GM23338 (cell line): ENCODE results near the gene TLE3. TPM values are rescaled to one million over a fixed set of nuclear protein-coding genes. Genes with fewer than 3 reads are reported as not detected.

Source experiments
- ATAC-seq: fragments of 200-7000 bp; cut with Tn5 transposase; 3 replicates; pipeline ENCODE4 v1.9.1; 2020
- DNase-seq: peaks from one replicate; pipeline ENCODE4 v3.0.0-alpha.2; 2015; ENCODE audit warnings: low spot score
- H2AFZ ChIP-seq: fragments of 200-600 bp; sonication (generic); 2 replicates; pipeline ENCODE4 v1.8.0; 2016; ENCODE audit warnings: antibody characterized with exemption, mild to moderate bottlenecking, moderate library complexity
- H3F3A ChIP-seq: fragments of 200-600 bp; sonication (generic); replicated peaks from 2 replicates; pipeline ENCODE4 v1.8.0; 2017; ENCODE audit warnings: antibody characterized with exemption, mixed run types, low read depth
- H3K27ac ChIP-seq: fragments of 200-600 bp; sonication (generic); 2 replicates; pipeline ENCODE4 v1.6.1; 2016; ENCODE audit warnings: low read depth
- H3K27me3 ChIP-seq: fragments of 200-600 bp; sonication (generic); 2 replicates; pipeline ENCODE4 v1.8.0; 2016; ENCODE audit warnings: mild to moderate bottlenecking, mixed run types, moderate library complexity; ENCODE audit not compliant: insufficient read depth
- H3K36me3 ChIP-seq: fragments of 200-600 bp; sonication (generic); 2 replicates; pipeline ENCODE4 v1.8.0; 2016; ENCODE audit warnings: mild to moderate bottlenecking; ENCODE audit not compliant: insufficient read depth
- H3K4me1 ChIP-seq: fragments of 200-600 bp; sonication (generic); 2 replicates; pipeline ENCODE4 v1.8.0; 2016; ENCODE audit warnings: mild to moderate bottlenecking, moderate library complexity; ENCODE audit not compliant: insufficient read depth
- H3K4me2 ChIP-seq: fragments of 200-600 bp; sonication (generic); 2 replicates; pipeline ENCODE4 v1.7.1; 2017; ENCODE audit warnings: mixed run types
- H3K4me3 ChIP-seq: fragments of 200-600 bp; sonication (generic); 2 replicates; pipeline ENCODE4 v1.6.1; 2016; ENCODE audit warnings: mixed run types
- H3K79me2 ChIP-seq: fragments of 200-600 bp; sonication (generic); replicated peaks from 2 replicates; pipeline ENCODE4 v1.8.0; 2017; ENCODE audit warnings: mild to moderate bottlenecking; ENCODE audit not compliant: insufficient read depth
- H3K9me2 ChIP-seq: fragments of 200-600 bp; sonication (generic); 2 replicates; pipeline ENCODE4 v1.8.0; 2017; ENCODE audit not compliant: insufficient read depth
- H4K20me1 ChIP-seq: fragments of 200-600 bp; sonication (generic); replicated peaks from 2 replicates; pipeline ENCODE4 v1.8.0; 2017; ENCODE audit warnings: mild to moderate bottlenecking; ENCODE audit not compliant: insufficient read depth
- H3K27ac Mint-ChIP-seq: 2 replicates; pipeline ENCODE4 v1.8.0; 2020; ENCODE audit warnings: inconsistent platforms, mild to moderate bottlenecking, moderate library complexity, mixed read lengths
- H3K27me3 Mint-ChIP-seq: 3 replicates; pipeline ENCODE4 v1.8.0; 2022; ENCODE audit warnings: low read depth, mild to moderate bottlenecking, moderate library complexity, mixed read lengths, inconsistent platforms; ENCODE audit not compliant: insufficient read depth, poor library complexity
- H3K36me3 Mint-ChIP-seq: 3 replicates; pipeline ENCODE4 v1.8.0; 2021; ENCODE audit warnings: low read depth, mild to moderate bottlenecking, inconsistent platforms, moderate library complexity, mixed read lengths
- H3K4me1 Mint-ChIP-seq: 3 replicates; pipeline ENCODE4 v1.8.0; 2020; ENCODE audit warnings: mild to moderate bottlenecking, inconsistent platforms, mixed read lengths
- H3K4me3 Mint-ChIP-seq: 3 replicates; pipeline ENCODE4 v1.8.0; 2021; ENCODE audit warnings: moderate library complexity, mild to moderate bottlenecking, inconsistent platforms, mixed read lengths
- H3K9me3 Mint-ChIP-seq: 3 replicates; pipeline ENCODE4 v1.8.0; 2020; ENCODE audit warnings: moderate library complexity, mild to moderate bottlenecking, inconsistent platforms, mixed read lengths
- CREB1 ChIP-seq: fragments of 250-450 bp; sonication (Bioruptor Pico); IDR thresholded peaks from 2 replicates; pipeline ENCODE4 v1.5.0; 2020; ENCODE audit warnings: low read depth, mild to moderate bottlenecking, moderate library complexity
- EZH2 ChIP-seq: fragments of 200-600 bp; sonication (generic); IDR thresholded peaks from one replicate; pipeline ENCODE4 v1.8.0; 2017; ENCODE audit warnings: antibody characterized with exemption, mild to moderate bottlenecking, low read depth; ENCODE audit not compliant: unreplicated experiment
- EZH2phosphoT487 ChIP-seq: fragments of 200-600 bp; sonication (generic); IDR thresholded peaks from one replicate; pipeline ENCODE4 v1.8.1; 2018; ENCODE audit warnings: antibody characterized with exemption; ENCODE audit not compliant: unreplicated experiment
- JUNB ChIP-seq: IDR thresholded peaks from one replicate; pipeline ENCODE4 v1.6.1; 2016; ENCODE audit warnings: antibody characterized with exemption; ENCODE audit not compliant: unreplicated experiment
- NANOG ChIP-seq: IDR thresholded peaks from 2 replicates; pipeline ENCODE4 v1.6.1; 2016; ENCODE audit warnings: antibody characterized with exemption, borderline replicate concordance
- POLR2AphosphoS5 ChIP-seq: IDR thresholded peaks from 2 replicates; pipeline ENCODE4 v1.6.1; 2016; ENCODE audit warnings: antibody characterized with exemption, low read depth
- STAT1 ChIP-seq: IDR thresholded peaks from one replicate; pipeline ENCODE4 v1.6.1; 2016; ENCODE audit warnings: antibody characterized with exemption; ENCODE audit not compliant: unreplicated experiment
- ZNF114 ChIP-seq: fragments of 250-450 bp; sonication (Bioruptor Pico); IDR thresholded peaks from 2 replicates; pipeline ENCODE4 v1.5.0; 2020; ENCODE audit warnings: mild to moderate bottlenecking, moderate library complexity
- polyA plus RNA-seq: library from polyadenylated mRNA; unstranded; fragments of >200 nt; fragmentation: Nextera tagmentation; extraction: Ambion mirVana; gene quantifications from 2 replicates; pipeline ENCODE4 v1.2.1, GENCODE V29; 2016
- total RNA-seq: library from RNA; depleted of rRNA; stranded (reverse); fragments of >200 nt; shearing (Covaris generic); gene quantifications from 2 replicates; pipeline ENCODE4 v1.2.3, GENCODE V29; 2014
- TF ChIP-seq, protein P1 (sequence below), 2 experiments: fragments of 200-600 bp in 1 of 2; sonication (generic) in 1 of 2; conservative IDR thresholded peaks; 2 replicates each; pipeline versions ENCODE4 v1.5.1 to v1.6.1; 2016 to 2017; ENCODE audit warnings: antibody characterized with exemption in 2 of 2, low read depth in 2 of 2, mild to moderate bottlenecking in 2 of 2, moderate library complexity in 1 of 2
- TF ChIP-seq, protein P2 (sequence below): IDR thresholded peaks from one replicate; pipeline ENCODE4 v1.6.1; 2018; ENCODE audit warnings: antibody characterized with exemption; ENCODE audit not compliant: unreplicated experiment
- TF ChIP-seq, protein P3 (sequence below): IDR thresholded peaks from 2 replicates; pipeline ENCODE4 v1.6.1; 2016; ENCODE audit warnings: antibody characterized with exemption

Gene TLE3
- total and polyA plus RNA-seq, 2 experiments from 2014 or later, result 10.4 to 79.5 TPM

DNA sequence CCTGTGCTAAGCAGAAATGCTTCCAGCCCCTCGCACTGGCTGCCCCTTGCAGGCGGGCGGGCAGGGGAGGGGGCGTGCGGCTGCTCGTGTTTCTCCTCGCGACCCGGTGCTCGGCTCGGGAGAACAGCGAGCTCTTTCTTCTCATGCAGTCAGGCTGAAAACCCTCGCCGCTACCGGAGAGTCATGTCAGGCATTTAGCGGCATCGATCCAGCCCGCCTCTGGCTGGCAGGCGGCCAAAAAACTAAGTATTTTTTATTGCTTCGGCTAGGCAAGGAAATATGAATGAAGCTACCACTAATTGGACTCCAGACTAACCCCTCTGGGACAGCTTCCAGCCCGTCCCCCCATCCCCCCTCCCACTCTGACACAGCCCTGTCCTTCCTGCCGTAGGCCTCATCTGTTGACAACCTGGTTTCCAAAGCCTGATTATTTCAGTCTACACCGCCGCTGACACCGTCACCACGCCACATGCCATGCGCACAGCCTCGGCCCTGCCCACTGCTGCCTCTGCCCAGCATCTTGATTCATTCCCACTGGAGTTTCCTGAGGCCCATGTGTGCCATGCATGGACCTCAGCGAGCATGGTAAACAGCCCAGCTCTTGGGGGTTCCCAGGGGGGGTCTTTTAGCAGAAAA lies 35.3 kb downstream of the TLE3 start (continued):
- TF ChIP-seq, protein P1, sequence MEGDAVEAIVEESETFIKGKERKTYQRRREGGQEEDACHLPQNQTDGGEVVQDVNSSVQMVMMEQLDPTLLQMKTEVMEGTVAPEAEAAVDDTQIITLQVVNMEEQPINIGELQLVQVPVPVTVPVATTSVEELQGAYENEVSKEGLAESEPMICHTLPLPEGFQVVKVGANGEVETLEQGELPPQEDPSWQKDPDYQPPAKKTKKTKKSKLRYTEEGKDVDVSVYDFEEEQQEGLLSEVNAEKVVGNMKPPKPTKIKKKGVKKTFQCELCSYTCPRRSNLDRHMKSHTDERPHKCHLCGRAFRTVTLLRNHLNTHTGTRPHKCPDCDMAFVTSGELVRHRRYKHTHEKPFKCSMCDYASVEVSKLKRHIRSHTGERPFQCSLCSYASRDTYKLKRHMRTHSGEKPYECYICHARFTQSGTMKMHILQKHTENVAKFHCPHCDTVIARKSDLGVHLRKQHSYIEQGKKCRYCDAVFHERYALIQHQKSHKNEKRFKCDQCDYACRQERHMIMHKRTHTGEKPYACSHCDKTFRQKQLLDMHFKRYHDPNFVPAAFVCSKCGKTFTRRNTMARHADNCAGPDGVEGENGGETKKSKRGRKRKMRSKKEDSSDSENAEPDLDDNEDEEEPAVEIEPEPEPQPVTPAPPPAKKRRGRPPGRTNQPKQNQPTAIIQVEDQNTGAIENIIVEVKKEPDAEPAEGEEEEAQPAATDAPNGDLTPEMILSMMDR (conservative IDR thresholded peaks at IDR 0.05; ENCODE audit: low read depth in 2 of 2), result no peak
- TF ChIP-seq ZNF114 (CRISPR knock-in tag) (no peak), CREB1 (no peak), EZH2phosphoT487 (no peak), NANOG (no peak)
- TF ChIP-seq, protein P2, sequence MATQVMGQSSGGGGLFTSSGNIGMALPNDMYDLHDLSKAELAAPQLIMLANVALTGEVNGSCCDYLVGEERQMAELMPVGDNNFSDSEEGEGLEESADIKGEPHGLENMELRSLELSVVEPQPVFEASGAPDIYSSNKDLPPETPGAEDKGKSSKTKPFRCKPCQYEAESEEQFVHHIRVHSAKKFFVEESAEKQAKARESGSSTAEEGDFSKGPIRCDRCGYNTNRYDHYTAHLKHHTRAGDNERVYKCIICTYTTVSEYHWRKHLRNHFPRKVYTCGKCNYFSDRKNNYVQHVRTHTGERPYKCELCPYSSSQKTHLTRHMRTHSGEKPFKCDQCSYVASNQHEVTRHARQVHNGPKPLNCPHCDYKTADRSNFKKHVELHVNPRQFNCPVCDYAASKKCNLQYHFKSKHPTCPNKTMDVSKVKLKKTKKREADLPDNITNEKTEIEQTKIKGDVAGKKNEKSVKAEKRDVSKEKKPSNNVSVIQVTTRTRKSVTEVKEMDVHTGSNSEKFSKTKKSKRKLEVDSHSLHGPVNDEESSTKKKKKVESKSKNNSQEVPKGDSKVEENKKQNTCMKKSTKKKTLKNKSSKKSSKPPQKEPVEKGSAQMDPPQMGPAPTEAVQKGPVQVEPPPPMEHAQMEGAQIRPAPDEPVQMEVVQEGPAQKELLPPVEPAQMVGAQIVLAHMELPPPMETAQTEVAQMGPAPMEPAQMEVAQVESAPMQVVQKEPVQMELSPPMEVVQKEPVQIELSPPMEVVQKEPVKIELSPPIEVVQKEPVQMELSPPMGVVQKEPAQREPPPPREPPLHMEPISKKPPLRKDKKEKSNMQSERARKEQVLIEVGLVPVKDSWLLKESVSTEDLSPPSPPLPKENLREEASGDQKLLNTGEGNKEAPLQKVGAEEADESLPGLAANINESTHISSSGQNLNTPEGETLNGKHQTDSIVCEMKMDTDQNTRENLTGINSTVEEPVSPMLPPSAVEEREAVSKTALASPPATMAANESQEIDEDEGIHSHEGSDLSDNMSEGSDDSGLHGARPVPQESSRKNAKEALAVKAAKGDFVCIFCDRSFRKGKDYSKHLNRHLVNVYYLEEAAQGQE, result no peak
- TF ChIP-seq, protein P3, sequence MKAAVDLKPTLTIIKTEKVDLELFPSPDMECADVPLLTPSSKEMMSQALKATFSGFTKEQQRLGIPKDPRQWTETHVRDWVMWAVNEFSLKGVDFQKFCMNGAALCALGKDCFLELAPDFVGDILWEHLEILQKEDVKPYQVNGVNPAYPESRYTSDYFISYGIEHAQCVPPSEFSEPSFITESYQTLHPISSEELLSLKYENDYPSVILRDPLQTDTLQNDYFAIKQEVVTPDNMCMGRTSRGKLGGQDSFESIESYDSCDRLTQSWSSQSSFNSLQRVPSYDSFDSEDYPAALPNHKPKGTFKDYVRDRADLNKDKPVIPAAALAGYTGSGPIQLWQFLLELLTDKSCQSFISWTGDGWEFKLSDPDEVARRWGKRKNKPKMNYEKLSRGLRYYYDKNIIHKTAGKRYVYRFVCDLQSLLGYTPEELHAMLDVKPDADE, result no peak

DNA sequence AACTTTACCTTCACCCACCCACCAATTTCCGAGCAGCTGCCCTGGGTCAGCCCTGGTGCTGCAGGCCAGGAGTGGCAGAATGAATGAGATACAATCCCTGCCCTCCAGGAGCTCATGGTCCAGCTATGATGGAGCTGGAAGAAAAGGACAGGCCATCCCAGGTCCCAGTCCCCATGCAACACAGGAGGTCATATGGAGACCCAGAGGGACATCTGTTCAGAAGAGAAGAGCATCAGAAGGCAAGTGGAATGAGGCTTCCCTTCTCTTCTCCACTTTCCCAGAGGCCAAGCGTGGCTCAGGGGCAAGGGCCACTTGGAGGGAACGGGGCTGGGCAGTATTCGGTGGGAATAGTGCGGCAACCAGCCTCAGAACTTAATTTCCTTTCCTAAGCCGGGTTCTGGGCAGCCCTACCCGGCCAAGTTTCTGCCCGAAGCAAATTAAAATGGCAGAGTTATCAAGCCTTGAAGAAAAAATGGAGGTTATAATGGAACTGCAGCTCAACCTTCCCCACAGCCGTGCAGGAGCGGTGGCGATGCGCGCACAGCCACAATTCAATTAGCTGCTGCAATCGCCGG lies 35.9 kb downstream of the TLE3 start:
- no peak overlapping the region for H3K4me3 ChIP-seq
- no peak for ATAC-seq
- peaks cover 8% of the 10 kb centered on the region; the same call in 1 of the 2 replicates for H3K36me3 ChIP-seq
- H3K4me1 ChIP-seq, result peaks cover 6% of the 10 kb centered on the region; the same call in 1 of the 2 replicates
- Mint-ChIP-seq H3K36me3 (peaks cover 72% of the 10 kb centered on the region), H3K4me1 (peaks cover 11% of the 10 kb centered on the region), H3K9me3 (no peaks in the 10 kb centered on the region), H3K27me3 (peaks cover 4% of the 10 kb centered on the region), H3K4me3 (no peak overlapping the region), H3K27ac (no peak overlapping the region)
- no peak overlapping the region for H3K27ac ChIP-seq
- no peak overlapping the region for H2AFZ ChIP-seq
- DNase-seq, result no peak
- peaks cover 7% of the 10 kb centered on the region for H4K20me1 ChIP-seq
- no peaks in the 10 kb centered on the region; the same call in 1 of the 2 replicates for H3K79me2 ChIP-seq
- no peaks in the 10 kb centered on the region for H3F3A ChIP-seq
- H3K9me2 ChIP-seq, result no peaks in the 10 kb centered on the region
- no peaks in the 10 kb centered on the region for H3K27me3 ChIP-seq
- H3K4me2 ChIP-seq, result no peak overlapping the region
- TF ChIP-seq NANOG (no peak), EZH2phosphoT487 (no peak), CREB1 (no peak), JUNB (no peak), STAT1 (no peak), EZH2 (no peak), ZNF114 (CRISPR knock-in tag) (no peak), POLR2AphosphoS5 (no peak)
- TF ChIP-seq, protein P1 (conservative IDR thresholded peaks at IDR 0.05; ENCODE audit: low read depth in 2 of 2), result no peak
- TF ChIP-seq, protein P2, result no peak
